Measurements from ENCODE around the gene IFNA10. TPM values are rescaled to one million over a fixed set of nuclear protein-coding genes. Genes with fewer than 3 reads are reported as not detected.
"Not testable (repeated sequence)": the region's sequence is repeated elsewhere in the genome, so short reads cannot be mapped to it uniquely, and the experiment has no call there.

Gene IFNA10
- total and polyA plus RNA-seq, 2 of the 13 experiments (the other 11 are each of a cell fraction or from before 2014, with no cell fraction given) = not detected

DNA sequence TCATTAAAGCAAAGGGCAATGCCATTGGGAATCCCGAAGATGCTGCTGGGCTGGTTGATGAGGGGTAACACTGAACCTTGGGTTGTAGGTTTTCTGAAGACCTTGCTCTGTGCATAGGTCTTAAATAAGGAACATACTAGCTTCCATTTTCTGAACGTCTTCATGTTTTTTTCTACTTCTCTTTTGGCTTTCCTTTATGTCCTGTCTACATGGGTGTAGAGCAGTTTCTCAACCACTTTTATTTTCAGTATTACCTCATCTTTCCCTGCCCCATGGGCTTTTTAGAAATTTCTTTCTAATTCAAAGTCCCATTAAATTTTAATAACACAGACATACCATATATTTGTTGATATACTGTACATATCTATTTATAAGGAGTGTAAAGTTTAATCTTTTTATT lies 33.0 kb upstream of the IFNA10 start, which contains the start of gene IFNA14 (continued):
- TF ChIP-seq, protein P1, sequence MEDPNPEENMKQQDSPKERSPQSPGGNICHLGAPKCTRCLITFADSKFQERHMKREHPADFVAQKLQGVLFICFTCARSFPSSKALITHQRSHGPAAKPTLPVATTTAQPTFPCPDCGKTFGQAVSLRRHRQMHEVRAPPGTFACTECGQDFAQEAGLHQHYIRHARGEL (CRISPR knock-in tag; IDR thresholded peaks at IDR 0.05) = no peak
- TF ChIP-seq MLLT10 (CRISPR knock-in tag; IDR thresholded peaks at IDR 0.05) (no peak), ZNF430 (CRISPR knock-in tag; IDR thresholded peaks at IDR 0.05) (no peak), ZFP36 (IDR thresholded peaks at IDR 0.05; ENCODE audit: borderline replicate concordance, low read depth, low read length, partially characterized antibody) (no peak)

DNA sequence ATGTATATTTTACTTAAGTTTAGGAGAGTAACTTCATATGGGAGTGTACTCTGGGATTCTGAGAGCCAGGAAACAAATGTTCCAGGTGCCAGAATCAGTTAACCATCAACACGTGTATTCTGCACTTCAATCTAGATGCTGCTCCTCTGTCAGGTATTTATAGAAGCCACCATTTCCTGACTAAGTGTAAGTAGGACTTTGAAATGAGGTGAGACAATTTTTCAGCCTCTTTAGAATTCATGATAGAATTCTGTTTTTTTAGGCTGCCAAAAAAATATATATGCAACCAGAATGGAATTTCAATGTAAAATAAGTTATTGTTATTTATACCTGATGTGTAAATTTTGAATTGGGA lies 29.4 kb upstream of the IFNA10 start:
- H3K27me3 ChIP-seq (ENCODE audit: control insufficient read depth in 1 of 2, insufficient read depth in 2 of 2, low read length in 2 of 2); H3K9ac ChIP-seq (ENCODE audit: insufficient read depth, low read depth, low read length); DNase-seq (ENCODE audit: low spot score); in situ Hi-C loops (cut with HindIII; ENCODE audit: extremely low pct_ligation_motif_present, low pct_unique_long_range_greater_than_20kb); H3K9me3 ChIP-seq (ENCODE audit: low read length); H4K20me1 ChIP-seq (ENCODE audit: insufficient read depth, low read length); POLR2A ChIA-PET; ATAC-seq; H3K79me2 ChIP-seq (ENCODE audit: insufficient read depth, low read length); H3K4me2 ChIP-seq (ENCODE audit: low read depth, low read length); H3K36me3 ChIP-seq (replicated peaks in 1 of 2; ENCODE audit: control insufficient read depth in 1 of 2, insufficient read depth in 2 of 2, low read length in 2 of 2); H3K4me1 ChIP-seq (ENCODE audit: insufficient read depth, low read length); FAIRE-seq; BruUV-seq (replicated peaks); H3K27ac ChIP-seq (ENCODE audit: extremely low read length, insufficient read depth, low read length); H3K4me3 ChIP-seq (replicated peaks in 1 of 3; ENCODE audit: insufficient read depth in 1 of 3, low read depth in 2 of 3, low read length in 3 of 3); H2AFZ ChIP-seq (ENCODE audit: low read length): not testable (repeated sequence)
- whole genome bisulfite sequencing (ENCODE audit: low lambda C conversion rate) = 0% methylated on average over 1 of the region's 1 CpG
- intact Hi-C loops (cut with micrococcal nuclease; ENCODE audit: unreplicated experiment) = loop anchor here (5.0 kb wide), 1 partner anchor 161 kb away; no protein-coding TSS in a partner anchor
- CTCF ChIA-PET (ENCODE audit: low intra/inter-chr PET ratio, low total read pairs) = interaction anchor here (2.0 kb wide), 1 partner anchor 553 kb away, joined by 11 read pairs; no protein-coding TSS in a partner anchor

DNA sequence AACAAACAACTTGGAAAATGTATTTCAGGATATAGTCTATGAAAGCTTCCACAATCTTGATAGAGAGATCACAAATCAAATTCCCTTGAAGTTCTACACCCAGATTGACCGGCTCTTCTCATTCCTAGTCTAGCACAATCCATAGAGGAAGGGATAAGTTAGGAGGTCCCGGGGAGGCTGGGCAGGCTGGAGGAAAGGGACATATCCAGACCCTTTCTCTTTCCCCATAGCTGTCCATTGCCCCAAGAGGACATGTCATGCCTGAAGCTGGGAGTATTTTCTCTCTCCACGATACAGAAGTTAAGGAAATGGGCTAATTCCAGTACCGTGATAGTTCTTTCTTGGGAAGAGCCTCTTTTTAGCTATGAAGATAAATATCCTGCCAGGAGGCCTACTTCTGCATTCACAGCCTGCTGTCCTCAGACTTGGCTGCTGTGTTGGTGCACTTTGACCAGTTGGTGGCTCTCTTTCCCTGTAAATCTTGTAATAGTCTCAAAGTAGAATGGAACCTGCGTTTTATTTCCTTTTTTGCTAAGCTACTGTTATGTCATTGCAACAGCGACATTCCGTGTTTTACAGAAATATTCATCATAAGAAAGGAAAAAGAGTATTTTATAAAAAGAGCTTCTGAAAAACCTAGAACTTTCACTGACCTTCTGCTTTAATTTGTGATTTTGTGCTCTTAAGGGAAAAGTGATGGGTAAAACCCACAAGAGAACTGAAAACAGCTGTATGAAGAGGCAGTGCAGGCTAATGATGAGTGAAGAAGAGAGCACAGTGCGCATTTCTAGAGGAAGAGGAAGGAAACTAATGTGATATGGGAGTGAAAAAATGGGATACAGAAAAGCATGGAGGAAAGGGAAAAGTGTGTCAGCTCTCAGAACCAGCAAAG lies 28.8 kb upstream of the IFNA10 start:
- H3K4me1 ChIP-seq (ENCODE audit: insufficient read depth, low read length); H3K27me3 ChIP-seq (ENCODE audit: control insufficient read depth in 1 of 2, insufficient read depth in 2 of 2, low read length in 2 of 2); H3K27ac ChIP-seq (ENCODE audit: extremely low read length, insufficient read depth, low read length); H3K79me2 ChIP-seq (ENCODE audit: insufficient read depth, low read length); H3K9me3 ChIP-seq (ENCODE audit: low read length); H3K4me2 ChIP-seq (ENCODE audit: low read depth, low read length); in situ Hi-C loops (cut with HindIII; ENCODE audit: extremely low pct_ligation_motif_present, low pct_unique_long_range_greater_than_20kb); H3K9ac ChIP-seq (ENCODE audit: insufficient read depth, low read depth, low read length); H2AFZ ChIP-seq (ENCODE audit: low read length); BruUV-seq (replicated peaks); H4K20me1 ChIP-seq (ENCODE audit: insufficient read depth, low read length); H3K36me3 ChIP-seq (replicated peaks in 1 of 2; ENCODE audit: control insufficient read depth in 1 of 2, insufficient read depth in 2 of 2, low read length in 2 of 2); H3K4me3 ChIP-seq (replicated peaks in 1 of 3; ENCODE audit: insufficient read depth in 1 of 3, low read depth in 2 of 3, low read length in 3 of 3); POLR2A ChIA-PET: not testable (repeated sequence)
- intact Hi-C loops (cut with micrococcal nuclease; ENCODE audit: unreplicated experiment) = loop anchor here (1.0 to 5.0 kb wide), 3 partner anchors 162 to 554 kb away; no protein-coding TSS in a partner anchor
- ATAC-seq (peak; percentile 85), FAIRE-seq (peak; percentile 68), DNase-seq (ENCODE audit: low spot score) (peak; percentile 21)
- CTCF ChIA-PET (ENCODE audit: low intra/inter-chr PET ratio, low total read pairs) = interaction anchor here (2.0 kb wide), 1 partner anchor 554 kb away, joined by 11 read pairs; no protein-coding TSS in a partner anchor
- peak; percentile 52 for TF ChIP-seq STAG1 (CRISPR knock-in tag; IDR thresholded peaks at IDR 0.05)
- TF ChIP-seq, protein P2, sequence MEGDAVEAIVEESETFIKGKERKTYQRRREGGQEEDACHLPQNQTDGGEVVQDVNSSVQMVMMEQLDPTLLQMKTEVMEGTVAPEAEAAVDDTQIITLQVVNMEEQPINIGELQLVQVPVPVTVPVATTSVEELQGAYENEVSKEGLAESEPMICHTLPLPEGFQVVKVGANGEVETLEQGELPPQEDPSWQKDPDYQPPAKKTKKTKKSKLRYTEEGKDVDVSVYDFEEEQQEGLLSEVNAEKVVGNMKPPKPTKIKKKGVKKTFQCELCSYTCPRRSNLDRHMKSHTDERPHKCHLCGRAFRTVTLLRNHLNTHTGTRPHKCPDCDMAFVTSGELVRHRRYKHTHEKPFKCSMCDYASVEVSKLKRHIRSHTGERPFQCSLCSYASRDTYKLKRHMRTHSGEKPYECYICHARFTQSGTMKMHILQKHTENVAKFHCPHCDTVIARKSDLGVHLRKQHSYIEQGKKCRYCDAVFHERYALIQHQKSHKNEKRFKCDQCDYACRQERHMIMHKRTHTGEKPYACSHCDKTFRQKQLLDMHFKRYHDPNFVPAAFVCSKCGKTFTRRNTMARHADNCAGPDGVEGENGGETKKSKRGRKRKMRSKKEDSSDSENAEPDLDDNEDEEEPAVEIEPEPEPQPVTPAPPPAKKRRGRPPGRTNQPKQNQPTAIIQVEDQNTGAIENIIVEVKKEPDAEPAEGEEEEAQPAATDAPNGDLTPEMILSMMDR (CRISPR knock-in tag; IDR thresholded peaks at IDR 0.05) = peak; percentile 65
- WGBS (ENCODE audit: low lambda C conversion rate) = under 1% methylated on average over 8 of the region's 8 CpGs

Measured in HepG2 (cell line).